HEK293 (cell line): ENCODE data around the gene HMGB2.
A peak's percentile ranks its signal among the peaks of the same experiment; 100 is the strongest.

Experiments
- BCL11A ChIP-seq: fragments of 450-650 bp; formaldehyde crosslinking; IDR thresholded peaks from 2 replicates; pipeline ENCODE4 v1.5.1; 2016; ENCODE audit warnings: low read depth, missing biosample characterization, missing genetic modification characterization
- BCL11B ChIP-seq: fragments of 450-650 bp; formaldehyde crosslinking; IDR thresholded peaks from 2 replicates; pipeline ENCODE4 v1.5.1; 2016; ENCODE audit warnings: low read depth, missing biosample characterization, missing genetic modification characterization
- MZF1 ChIP-seq: fragments of 450-650 bp; formaldehyde crosslinking; IDR thresholded peaks from 2 replicates; pipeline ENCODE4 v1.5.1; 2017; ENCODE audit warnings: missing biosample characterization, missing genetic modification characterization, borderline replicate concordance
- OSR2 ChIP-seq: fragments of 450-650 bp; formaldehyde crosslinking; IDR thresholded peaks from 2 replicates; pipeline ENCODE4 v1.5.1; 2016; ENCODE audit warnings: missing biosample characterization, missing genetic modification characterization
- SCRT1 ChIP-seq: fragments of 450-650 bp; formaldehyde crosslinking; IDR thresholded peaks from 2 replicates; pipeline ENCODE4 v1.5.1; 2016; ENCODE audit warnings: missing biosample characterization, missing genetic modification characterization, borderline replicate concordance
- ZBTB11 ChIP-seq: fragments of 450-650 bp; formaldehyde crosslinking; conservative IDR thresholded peaks from 2 replicates; pipeline ENCODE4 v1.5.1; 2016; ENCODE audit warnings: low read depth, missing biosample characterization, missing genetic modification characterization
- ZBTB49 ChIP-seq: fragments of 450-650 bp; formaldehyde crosslinking; IDR thresholded peaks from 2 replicates; pipeline ENCODE4 v1.5.1; 2016; ENCODE audit warnings: missing biosample characterization, missing genetic modification characterization, low read depth
- ZEB2 ChIP-seq: fragments of 450-650 bp; formaldehyde crosslinking; IDR thresholded peaks from 2 replicates; pipeline ENCODE4 v1.5.1; 2016; ENCODE audit warnings: missing biosample characterization, missing genetic modification characterization
- ZNF138 ChIP-seq: fragments of 450-650 bp; formaldehyde crosslinking; IDR thresholded peaks from 2 replicates; pipeline ENCODE4 v1.5.1; 2016; ENCODE audit warnings: missing biosample characterization, missing genetic modification characterization, borderline replicate concordance
- ZNF19 ChIP-seq: fragments of 450-650 bp; formaldehyde crosslinking; IDR thresholded peaks from 2 replicates; pipeline ENCODE4; 2016; ENCODE audit warnings: missing biosample characterization, missing genetic modification characterization, low read depth
- ZNF23 ChIP-seq: fragments of 450-650 bp; formaldehyde crosslinking; IDR thresholded peaks from 2 replicates; pipeline ENCODE4 v1.5.1; 2016; ENCODE audit warnings: missing biosample characterization, missing genetic modification characterization, borderline replicate concordance
- ZNF239 ChIP-seq: fragments of 450-650 bp; formaldehyde crosslinking; IDR thresholded peaks from 2 replicates; pipeline ENCODE4 v1.5.1; 2016; ENCODE audit warnings: missing biosample characterization, missing genetic modification characterization
- ZNF324 ChIP-seq: fragments of 450-650 bp; formaldehyde crosslinking; IDR thresholded peaks from 2 replicates; pipeline ENCODE4 v1.5.1; 2016; ENCODE audit warnings: missing biosample characterization, missing genetic modification characterization
- ZNF362 ChIP-seq: fragments of 450-650 bp; formaldehyde crosslinking; IDR thresholded peaks from 2 replicates; pipeline ENCODE4 v1.5.1; 2016; ENCODE audit warnings: missing biosample characterization, missing genetic modification characterization
- ZNF433 ChIP-seq: fragments of 450-650 bp; formaldehyde crosslinking; IDR thresholded peaks from 2 replicates; pipeline ENCODE4 v1.5.1; 2016; ENCODE audit warnings: missing biosample characterization, missing genetic modification characterization, low read depth
- ZNF544 ChIP-seq: fragments of 450-650 bp; formaldehyde crosslinking; IDR thresholded peaks from 2 replicates; pipeline ENCODE4 v1.5.0; 2017; ENCODE audit warnings: missing biosample characterization, missing genetic modification characterization
- ZNF549 ChIP-seq: fragments of 450-650 bp; IDR thresholded peaks from 2 replicates; pipeline ENCODE4 v1.5.1; 2018; ENCODE audit warnings: missing biosample characterization, missing genetic modification characterization, mild to moderate bottlenecking, inconsistent platforms, moderate library complexity
- ZNF560 ChIP-seq: fragments of 450-650 bp; formaldehyde crosslinking; IDR thresholded peaks from 2 replicates; pipeline ENCODE4 v1.5.1; 2017; ENCODE audit warnings: missing biosample characterization, missing genetic modification characterization, borderline replicate concordance
- ZNF600 ChIP-seq: fragments of 450-650 bp; formaldehyde crosslinking; IDR thresholded peaks from 2 replicates; pipeline ENCODE4 v1.5.1; 2016; ENCODE audit warnings: missing biosample characterization, missing genetic modification characterization
- ZNF629 ChIP-seq: fragments of 450-650 bp; formaldehyde crosslinking; IDR thresholded peaks from 2 replicates; pipeline ENCODE4 v1.5.1; 2017; ENCODE audit warnings: missing biosample characterization, missing genetic modification characterization
- ZNF639 ChIP-seq: fragments of 450-650 bp; formaldehyde crosslinking; IDR thresholded peaks from 2 replicates; pipeline ENCODE4 v1.5.1; 2016; ENCODE audit warnings: missing biosample characterization, missing genetic modification characterization
- ZNF677 ChIP-seq: fragments of 450-650 bp; IDR thresholded peaks from 2 replicates; pipeline ENCODE4 v1.5.0; 2018; ENCODE audit warnings: missing biosample characterization, mild to moderate bottlenecking, missing genetic modification characterization, moderate library complexity
- ZSCAN23 ChIP-seq: fragments of 450-650 bp; formaldehyde crosslinking; IDR thresholded peaks from 2 replicates; pipeline ENCODE4 v1.5.1; 2016; ENCODE audit warnings: missing biosample characterization, missing genetic modification characterization
- TF ChIP-seq, protein P1 (sequence below): fragments of 450-650 bp; IDR thresholded peaks from 2 replicates; pipeline ENCODE4 v1.5.1; 2018; ENCODE audit warnings: missing biosample characterization, mild to moderate bottlenecking, missing genetic modification characterization
- TF ChIP-seq, protein P2 (sequence below): fragments of 450-650 bp; formaldehyde crosslinking; IDR thresholded peaks from 2 replicates; pipeline ENCODE4 v1.5.1; 2017; ENCODE audit warnings: missing biosample characterization, missing genetic modification characterization
- TF ChIP-seq, protein P3 (sequence below): fragments of 450-650 bp; formaldehyde crosslinking; IDR thresholded peaks from 2 replicates; pipeline ENCODE4 v1.5.1; 2016; ENCODE audit warnings: missing biosample characterization, missing genetic modification characterization

Gene HMGB2

GRCh38 chr4:173371292-173372192 lies 37.4 kb upstream of the HMGB2 start (continued):
- TF ChIP-seq ZNF362 (tag by site-specific recombination) (no peak), ZBTB11 (tag by site-specific recombination) (peak; percentile 64), ZSCAN23 (tag by site-specific recombination) (no peak), ZBTB49 (no peak), ZNF600 (peak; percentile 90), ZNF677 (peak; percentile 97), ZNF324 (no peak), BCL11B (tag by site-specific recombination) (no peak), ZNF23 (tag by site-specific recombination) (no peak), ZEB2 (tag by site-specific recombination) (no peak), ZNF544 (tag by site-specific recombination) (no peak), ZNF138 (tag by site-specific recombination) (no peak), ZNF639 (tag by site-specific recombination) (no peak), OSR2 (no peak), ZNF239 (tag by site-specific recombination) (no peak), ZNF549 (tag by site-specific recombination) (no peak), ZNF433 (tag by site-specific recombination) (no peak), ZNF19 (tag by site-specific recombination) (no peak), MZF1 (tag by site-specific recombination) (peak; percentile 84; the same call in 1 of the 2 replicates), BCL11A (tag by site-specific recombination) (no peak), ZNF560 (no peak), ZNF629 (tag by site-specific recombination) (no peak), SCRT1 (tag by site-specific recombination) (no peak)
- TF ChIP-seq, protein P1, sequence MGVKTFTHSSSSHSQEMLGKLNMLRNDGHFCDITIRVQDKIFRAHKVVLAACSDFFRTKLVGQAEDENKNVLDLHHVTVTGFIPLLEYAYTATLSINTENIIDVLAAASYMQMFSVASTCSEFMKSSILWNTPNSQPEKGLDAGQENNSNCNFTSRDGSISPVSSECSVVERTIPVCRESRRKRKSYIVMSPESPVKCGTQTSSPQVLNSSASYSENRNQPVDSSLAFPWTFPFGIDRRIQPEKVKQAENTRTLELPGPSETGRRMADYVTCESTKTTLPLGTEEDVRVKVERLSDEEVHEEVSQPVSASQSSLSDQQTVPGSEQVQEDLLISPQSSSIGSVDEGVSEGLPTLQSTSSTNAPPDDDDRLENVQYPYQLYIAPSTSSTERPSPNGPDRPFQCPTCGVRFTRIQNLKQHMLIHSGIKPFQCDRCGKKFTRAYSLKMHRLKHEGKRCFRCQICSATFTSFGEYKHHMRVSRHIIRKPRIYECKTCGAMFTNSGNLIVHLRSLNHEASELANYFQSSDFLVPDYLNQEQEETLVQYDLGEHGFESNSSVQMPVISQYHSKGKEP (tag by site-specific recombination): no peak
- TF ChIP-seq, protein P2, sequence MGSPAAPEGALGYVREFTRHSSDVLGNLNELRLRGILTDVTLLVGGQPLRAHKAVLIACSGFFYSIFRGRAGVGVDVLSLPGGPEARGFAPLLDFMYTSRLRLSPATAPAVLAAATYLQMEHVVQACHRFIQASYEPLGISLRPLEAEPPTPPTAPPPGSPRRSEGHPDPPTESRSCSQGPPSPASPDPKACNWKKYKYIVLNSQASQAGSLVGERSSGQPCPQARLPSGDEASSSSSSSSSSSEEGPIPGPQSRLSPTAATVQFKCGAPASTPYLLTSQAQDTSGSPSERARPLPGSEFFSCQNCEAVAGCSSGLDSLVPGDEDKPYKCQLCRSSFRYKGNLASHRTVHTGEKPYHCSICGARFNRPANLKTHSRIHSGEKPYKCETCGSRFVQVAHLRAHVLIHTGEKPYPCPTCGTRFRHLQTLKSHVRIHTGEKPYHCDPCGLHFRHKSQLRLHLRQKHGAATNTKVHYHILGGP (tag by site-specific recombination): no peak
- TF ChIP-seq, protein P3, sequence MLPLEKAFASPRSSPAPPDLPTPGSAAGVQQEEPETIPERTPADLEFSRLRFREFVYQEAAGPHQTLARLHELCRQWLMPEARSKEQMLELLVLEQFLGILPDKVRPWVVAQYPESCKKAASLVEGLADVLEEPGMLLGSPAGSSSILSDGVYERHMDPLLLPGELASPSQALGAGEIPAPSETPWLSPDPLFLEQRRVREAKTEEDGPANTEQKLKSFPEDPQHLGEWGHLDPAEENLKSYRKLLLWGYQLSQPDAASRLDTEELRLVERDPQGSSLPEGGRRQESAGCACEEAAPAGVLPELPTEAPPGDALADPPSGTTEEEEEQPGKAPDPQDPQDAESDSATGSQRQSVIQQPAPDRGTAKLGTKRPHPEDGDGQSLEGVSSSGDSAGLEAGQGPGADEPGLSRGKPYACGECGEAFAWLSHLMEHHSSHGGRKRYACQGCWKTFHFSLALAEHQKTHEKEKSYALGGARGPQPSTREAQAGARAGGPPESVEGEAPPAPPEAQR (tag by site-specific recombination): no peak
